Measurements from ENCODE around the gene VPS72. TPM values are rescaled to one million over a fixed set of nuclear protein-coding genes. Genes with fewer than 3 reads are reported as not detected.

The VPS72 gene
- total and polyA plus RNA-seq, 9 of the 15 experiments (the other 6 are each of a cell fraction or from before 2014, with no cell fraction given), result 7.2 to 131 (median 75.7) TPM

GRCh38 chr1:151165738-151166504 is 24.1 kb downstream of the VPS72 start, which contains the start of the genes LYSMD1 and SCNM1 (continued):
- TF ChIP-seq REST (IDR thresholded peaks at IDR 0.05; ENCODE audit: borderline replicate concordance) (no peak), REST (CRISPR knock-in tag; IDR thresholded peaks at IDR 0.05; ENCODE audit: low read depth) (no peak), FOXK2 (conservative IDR thresholded peaks at IDR 0.05 in 1 of 2, IDR thresholded peaks at IDR 0.05 in 1 of 2; ENCODE audit: low read depth in 2 of 2) (peak; percentile 73 to 94), ZNF444 (CRISPR knock-in tag; IDR thresholded peaks at IDR 0.05) (no peak), ZEB2 (IDR thresholded peaks at IDR 0.05) (0 out of 2 replicates have a peak, but pooled peaks have one; percentile 10), CHD7 (IDR thresholded peaks at IDR 0.05; ENCODE audit: low read depth, low read length) (no peak), FOXA1 (IDR thresholded peaks at IDR 0.05; ENCODE audit: borderline replicate concordance) (no peak)

Data from K562 (cell line).